Hindlimb muscle (tissue), 1 donor: ENCODE results near the gene OR10G2. TPM values are rescaled to one million over a fixed set of nuclear protein-coding genes. Genes with fewer than 3 reads are reported as not detected.

Experiments used
- polyA plus RNA-seq: library from polyadenylated mRNA; unstranded; fragments of 120-200 nt; gene quantifications from one replicate; pipeline ENCODE4 v1.2.1, GENCODE V29; 2013; ENCODE audit not compliant: insufficient read length

OR10G2 gene
- polyA plus RNA-seq, 1 donor = not detected

Other genes starting within 250 kb of the OR10G2 start
- gene CHD8, start 178.8 kb downstream of the OR10G2 start, polyA plus RNA-seq = 44.8 TPM
- gene RAB2B, start 158.0 kb downstream of the OR10G2 start, polyA plus RNA-seq = 21.8 TPM
- gene TOX4, start 157.7 kb downstream of the OR10G2 start, polyA plus RNA-seq = 47.0 TPM
- 43.7 TPM for gene METTL3, start 123.6 kb downstream of the OR10G2 start, polyA plus RNA-seq
- gene SALL2, start 108.6 kb downstream of the OR10G2 start, polyA plus RNA-seq = 11.9 TPM
- not detected for gene OR10G3, start 54.9 kb downstream of the OR10G2 start, polyA plus RNA-seq
- gene OR4E2, start 18.9 kb upstream of the OR10G2 start, polyA plus RNA-seq = not detected
- not detected for gene OR4E1, start 38.9 kb upstream of the OR10G2 start, polyA plus RNA-seq